Stimulated activated CD8-positive, alpha-beta memory T cell treated with anti-CD3 and anti-CD28 coated beads, Interleukin-15, amount 100 ng/mL, for 4 hours (primary cell): ENCODE results near the gene DRG2.

Source experiments
- DNase-seq, 2 donors: peaks; one replicate each; pipeline ENCODE4 v3.0.0-alpha.2; 2020; ENCODE audit warnings: low read depth in 2 of 2

DRG2 gene

DNA sequence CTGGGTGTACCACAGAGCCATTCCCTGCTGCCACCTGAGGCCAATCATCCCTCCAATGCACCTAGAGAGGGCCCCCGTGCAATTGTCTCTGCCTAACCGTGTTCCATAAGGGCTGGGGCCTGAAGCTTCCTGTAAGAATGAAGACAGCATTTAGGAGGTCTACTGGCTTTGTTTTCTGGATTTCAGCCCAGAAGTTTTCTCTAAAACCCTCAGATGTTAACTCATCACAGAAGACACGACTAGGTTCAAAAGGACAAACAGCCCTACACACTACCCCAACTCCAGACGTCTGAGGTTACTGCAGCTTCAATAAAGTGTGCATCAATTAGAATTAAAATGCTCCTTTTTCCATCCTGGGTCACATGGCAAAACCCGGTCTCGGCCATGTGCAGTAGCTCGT, 10.8 kb upstream of the DRG2 start:
- DNase-seq = no peak

GRCh38 chr17:18079543-18079942, 8.2 kb upstream of the DRG2 start:
- DNase-seq = no peak

- DNase-seq = no peak
Observed at GRCh38 chr17:18084256-18084655, 3.5 kb upstream of the DRG2 start.

- DNase-seq = no peak
Observed at GRCh38 chr17:18089613-18090012, 1.9 kb downstream of the DRG2 start.

- DNase-seq = no peak
Observed at GRCh38 chr17:18093616-18094408, 6.1 kb downstream of the DRG2 start.

DNA sequence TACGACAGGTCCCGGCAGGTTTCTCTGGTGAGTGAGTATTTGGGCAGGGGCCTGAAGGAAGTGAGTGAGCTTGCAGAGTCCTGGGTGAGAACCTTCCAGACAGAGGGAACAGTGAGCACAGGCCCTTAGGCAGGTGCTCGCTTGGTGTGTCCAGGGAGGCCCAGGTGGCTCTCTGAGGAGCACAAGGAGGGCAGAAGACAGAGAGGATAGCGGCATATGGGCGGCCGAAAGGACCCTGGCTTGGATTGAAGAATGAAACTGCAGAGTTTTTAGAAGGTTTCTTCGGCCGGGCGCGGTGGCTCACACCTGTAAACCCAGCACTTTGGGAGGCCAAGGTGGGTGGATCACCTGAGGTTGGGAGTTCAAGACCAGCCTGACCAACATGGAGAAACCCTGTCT, 6.7 kb downstream of the DRG2 start:
- no peak for DNase-seq

- DNase-seq = no peak
Observed at GRCh38 chr17:18099516-18099915, 11.8 kb downstream of the DRG2 start.

- no peak for DNase-seq
Observed at GRCh38 chr17:18100616-18101015, 12.9 kb downstream of the DRG2 start.

- DNase-seq = no peak
Observed at GRCh38 chr17:18101828-18102227, 14.1 kb downstream of the DRG2 start.

DNA sequence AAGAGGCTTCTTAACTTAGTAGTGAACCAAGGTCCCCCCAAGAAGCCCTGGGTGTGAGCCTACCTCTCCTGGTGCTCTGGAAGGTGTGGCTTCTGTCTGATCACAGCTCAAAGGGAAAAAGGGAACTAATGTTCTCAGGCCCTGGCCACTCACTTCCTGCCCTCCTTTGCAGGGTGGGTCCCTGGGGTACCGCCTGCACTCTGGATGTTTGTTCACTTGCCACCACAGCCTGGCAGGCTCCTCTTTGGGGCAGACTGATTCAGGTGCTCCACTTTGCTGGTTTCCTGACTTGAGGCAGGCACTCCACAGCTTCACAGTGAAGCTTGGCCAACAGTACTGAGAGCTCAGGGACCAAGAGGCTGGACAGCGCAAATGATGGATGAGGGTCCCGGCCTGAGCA, 14.9 kb downstream of the DRG2 start:
- DNase-seq = no peak

DNA sequence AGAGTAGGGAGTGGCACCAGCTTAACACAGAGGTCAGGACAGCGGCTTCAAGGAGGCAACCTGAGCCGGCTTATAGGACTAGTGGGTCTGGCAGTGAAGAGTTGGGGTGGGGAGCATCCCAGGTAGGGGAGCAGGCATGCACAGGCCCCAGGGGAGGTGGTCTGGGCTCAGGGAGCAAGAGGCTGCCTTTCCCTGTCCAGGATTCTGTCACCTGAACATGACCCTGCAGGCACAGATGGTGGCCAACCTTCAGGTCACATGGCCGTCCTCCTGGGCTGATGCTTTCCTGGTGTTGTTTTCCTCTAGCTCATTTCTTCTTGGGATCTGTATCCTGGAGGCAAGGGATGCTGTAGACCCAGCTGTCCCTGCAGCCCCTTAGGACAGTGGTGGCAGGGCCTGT, 17.3 kb downstream of the DRG2 start:
- DNase-seq = no peak

GRCh38 chr17:18105595-18105994, 17.8 kb downstream of the DRG2 start:
- no peak for DNase-seq

DNA sequence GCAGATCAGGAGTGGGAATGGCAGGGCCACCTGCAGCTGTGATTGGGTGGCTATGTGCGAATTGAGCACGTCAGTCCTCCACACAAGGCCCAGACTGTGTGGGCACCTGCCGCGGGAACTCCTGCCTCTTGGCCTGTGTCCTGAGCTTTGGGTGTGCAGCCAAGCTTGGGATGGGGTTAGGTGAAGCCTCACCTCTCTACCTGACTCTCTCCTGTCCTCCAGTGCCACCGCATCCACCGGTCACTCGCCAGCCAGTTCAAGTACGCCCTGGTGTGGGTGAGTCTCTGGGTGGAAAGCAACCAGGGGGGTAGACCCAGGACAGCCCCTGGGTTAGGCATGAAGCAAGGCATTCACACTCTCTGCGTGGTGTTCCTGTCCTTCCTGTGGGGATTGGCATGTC, 18.5 kb downstream of the DRG2 start:
- no peak for DNase-seq

DNA sequence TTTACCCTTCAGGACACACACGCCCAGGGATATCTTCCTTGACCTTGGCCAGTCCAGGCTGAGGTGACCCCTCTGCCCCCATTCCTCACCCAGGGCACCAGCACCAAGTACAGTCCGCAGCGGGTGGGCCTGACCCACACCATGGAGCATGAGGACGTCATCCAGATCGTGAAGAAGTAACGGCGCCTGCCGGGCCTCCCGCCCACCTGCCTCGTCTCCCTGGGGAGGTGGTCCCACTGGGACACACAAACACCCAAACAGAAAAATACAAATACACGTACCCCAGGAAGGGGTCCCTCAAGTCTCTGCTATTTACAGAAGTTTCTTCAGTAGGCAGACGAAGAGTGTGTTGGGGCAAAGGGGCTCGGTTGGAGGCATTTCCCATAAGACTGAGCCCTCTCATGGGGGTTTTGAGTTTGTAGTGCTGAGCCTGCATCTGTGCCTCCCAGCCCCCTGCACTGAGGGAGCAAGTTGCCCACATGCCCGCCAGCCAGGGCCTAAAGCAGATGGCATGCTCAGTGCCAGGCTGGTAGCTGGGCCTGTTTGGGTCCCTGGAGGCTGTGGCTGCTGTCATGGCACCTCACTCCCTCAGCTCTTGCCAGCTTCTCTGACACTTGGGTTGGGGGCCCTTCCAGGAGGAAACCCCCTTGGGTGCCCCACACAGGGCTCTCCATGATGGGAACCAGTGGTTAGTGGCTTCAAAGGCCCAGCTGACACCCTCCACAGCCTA, 19.5 kb downstream of the DRG2 start:
- no peak for DNase-seq

DNA sequence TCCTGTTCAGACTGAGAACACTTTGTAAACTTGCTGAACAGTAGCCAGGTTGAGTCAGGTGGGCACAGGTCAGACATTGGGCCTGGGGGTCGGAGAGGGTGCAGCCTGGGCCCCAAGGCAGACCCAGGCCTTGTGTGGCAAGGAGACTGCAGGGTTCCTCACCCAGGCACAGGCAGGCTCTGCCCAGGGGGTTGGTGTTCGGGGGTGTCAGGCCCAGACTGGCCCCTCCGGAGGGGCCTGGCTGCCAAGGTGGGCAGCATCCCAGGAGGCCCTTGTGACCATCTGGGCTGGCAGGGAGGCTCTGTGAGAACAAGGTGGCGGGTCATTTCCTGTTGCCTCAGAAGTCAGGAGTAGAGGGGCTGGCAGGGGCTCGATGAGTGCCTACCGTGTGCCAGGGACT, 20.2 kb downstream of the DRG2 start:
- DNase-seq = no peak

DNA sequence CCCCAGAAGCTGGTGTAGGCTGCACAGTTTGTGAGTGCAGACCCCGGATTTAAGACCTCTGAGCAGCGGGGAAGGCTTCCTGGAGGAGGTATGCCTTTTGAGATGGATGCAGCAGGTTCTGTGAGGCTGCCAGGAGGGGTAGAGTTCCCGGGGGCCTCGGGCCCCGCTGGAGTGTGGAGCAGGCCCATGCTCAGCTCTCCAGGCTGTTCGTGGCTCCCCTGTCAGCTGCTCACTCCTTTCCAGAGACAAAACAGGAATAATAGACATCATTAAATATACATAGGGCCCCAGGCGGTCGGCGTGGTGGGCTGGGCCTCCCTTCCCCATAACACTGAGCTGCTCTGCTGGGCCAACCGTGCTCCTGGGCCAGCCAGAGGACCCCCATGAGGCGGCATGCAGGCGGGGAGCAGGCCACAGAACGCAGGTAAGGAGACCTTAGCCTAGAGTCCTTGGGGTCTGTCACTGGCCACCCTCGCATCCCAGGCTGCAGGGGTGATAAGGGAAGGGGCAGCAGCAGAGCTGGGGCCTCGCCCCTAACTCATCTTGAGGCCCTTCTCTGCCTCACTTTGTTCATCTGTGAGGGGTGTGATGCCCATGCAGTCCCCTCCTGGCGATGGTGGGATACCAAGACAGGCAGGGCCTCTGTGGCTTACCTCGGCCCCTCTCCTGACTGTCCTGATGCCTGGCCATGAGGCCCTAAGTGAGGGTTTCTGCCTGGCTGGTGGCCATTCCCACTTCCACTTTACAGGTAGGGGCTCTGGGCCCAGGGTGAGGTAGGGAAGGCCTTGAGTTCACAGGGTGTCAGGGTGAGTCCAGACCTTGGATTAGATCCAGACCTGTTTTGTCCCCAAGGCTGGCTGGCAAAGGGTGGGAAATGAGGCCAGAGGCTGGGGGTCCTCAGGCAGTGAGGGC, 20.9 kb downstream of the DRG2 start, which contains the start of gene MYO15A:
Gene MYO15A, plus strand, starts transcription at position 356 of the 912 bp plus-strand sequence. CDS start 10,045 bp downstream, outside the sequence.
- DNase-seq = no peak

DNA sequence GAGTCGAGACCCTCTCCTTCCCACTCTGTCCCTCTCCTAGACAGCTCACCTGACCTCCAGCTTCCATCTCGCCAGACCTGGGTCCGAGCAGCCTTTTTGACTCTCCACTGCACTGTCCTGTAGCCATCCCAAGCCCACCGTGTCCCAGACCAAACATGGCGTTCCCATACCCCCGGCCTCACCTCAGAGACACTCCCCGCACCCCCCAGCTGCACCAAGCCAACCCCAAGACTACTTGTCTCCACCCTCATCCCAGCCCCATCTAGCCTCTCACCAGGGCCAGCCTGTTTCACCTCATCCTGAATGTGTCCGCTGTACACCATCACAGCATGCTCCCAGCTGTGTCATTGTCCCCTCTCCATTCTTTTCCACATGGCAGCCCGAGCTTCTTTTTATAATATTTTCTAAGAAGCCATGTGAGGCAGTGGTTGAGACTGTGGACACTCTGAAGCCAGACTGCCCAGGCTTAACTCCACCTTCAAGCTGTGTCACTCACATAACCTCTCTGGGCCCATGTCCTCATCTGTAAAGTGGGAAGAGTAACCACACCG, 22.3 kb downstream of the DRG2 start:
- DNase-seq = no peak

DNA sequence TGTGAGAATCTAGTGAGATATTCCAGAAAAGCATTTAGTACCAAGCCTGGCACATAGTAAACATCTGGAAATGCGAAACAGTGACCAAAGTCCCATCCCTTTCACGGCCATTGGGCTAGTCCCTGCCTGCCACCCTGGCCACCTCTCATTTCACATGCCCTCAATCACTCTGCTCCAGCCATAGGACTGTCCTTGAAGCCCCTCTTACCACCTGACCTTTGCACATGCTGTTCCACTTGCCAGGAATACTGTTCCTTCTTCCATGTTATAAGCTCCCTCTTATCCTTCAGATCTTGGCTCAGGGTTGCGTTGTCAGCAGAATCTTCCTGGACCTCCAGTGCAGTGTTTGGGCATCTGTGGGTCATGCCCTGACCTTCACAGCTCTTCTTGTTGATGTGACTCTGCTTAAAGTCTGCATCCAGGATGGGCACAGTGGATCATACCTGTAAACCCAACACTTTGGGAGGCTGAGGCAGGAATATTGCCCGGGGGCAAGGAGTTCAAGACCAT, 22.9 kb downstream of the DRG2 start:
- no peak for DNase-seq

DNA sequence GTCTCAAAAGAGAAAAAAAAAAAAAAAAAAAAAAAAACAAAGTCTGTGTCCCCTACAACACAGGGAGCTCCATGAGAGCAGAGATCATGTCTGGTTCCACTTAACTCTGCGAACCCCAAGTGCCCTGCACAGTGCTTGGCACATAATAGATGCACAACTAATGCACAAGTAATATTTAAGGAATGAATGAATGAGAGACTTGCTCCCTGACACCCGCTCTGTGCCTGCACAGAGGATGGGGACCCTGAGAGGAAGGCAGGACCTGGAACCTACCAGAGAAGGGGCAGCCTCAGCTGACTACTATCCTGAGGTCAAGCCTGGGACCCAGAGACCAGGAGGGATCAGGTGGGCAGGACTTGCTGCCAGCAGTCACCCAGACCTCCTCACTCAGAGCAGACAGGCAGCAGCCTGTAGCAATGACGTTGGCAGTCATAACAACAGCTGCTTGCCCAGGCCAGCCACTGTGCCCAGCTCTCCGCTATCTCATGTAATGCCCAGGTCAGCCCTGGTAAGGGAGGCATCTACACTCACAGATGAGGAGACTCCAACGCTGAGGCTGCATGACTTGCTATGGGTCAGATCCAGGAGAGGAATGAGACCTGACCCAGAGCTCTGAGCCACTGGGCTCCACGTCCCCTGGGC, 23.7 kb downstream of the DRG2 start:
- no peak for DNase-seq

- no peak for DNase-seq
Observed at GRCh38 chr17:18115517-18115916, 27.8 kb downstream of the DRG2 start.

GRCh38 chr17:18116078-18116477, 28.3 kb downstream of the DRG2 start:
- DNase-seq = no peak
